Heart left ventricle (tissue), 13 donors: ENCODE data around the gene NINL.

ENCODE experiments used
- POLR2A ChIP-seq, 2 donors: fragments of 450-650 bp; IDR thresholded peaks; one replicate each; pipeline ENCODE4 v1.6.1; 2017; ENCODE audit warnings: antibody characterized with exemption in 2 of 2, mild to moderate bottlenecking in 2 of 2, moderate library complexity in 2 of 2
- TF ChIP-seq, protein P1 (sequence below), 12 donors: fragments of 200-600 bp; sonication (generic) in 4 of 12; IDR thresholded peaks; one replicate each; pipeline versions ENCODE4 v1.5.0 to v1.8.0; 2018 to 2022; ENCODE audit warnings: antibody characterized with exemption in 12 of 12, mild to moderate bottlenecking in 5 of 12
- donor health status: ischemic (EF 13 %, LVEDD 7.1; RV severe dilation, severe dysfunction).
- donor health status: DM: no; HTN: yes; CAD: no.
- donor health status: DM: no; HTN: no; CAD: no.
- donor health status: ischemic (EF 25% LVEDD 6.9; RV normal size, moderate dysfunction).
- donor health status: ischemic (EF 25% LVEDD 5.7; RV mildly dilated, moderate dysfunction).
- donor health status: ischemic (EF 35%, LVEDD 5.7; RV mildly dilated, moderate dysfunction).
- donor health status: nonischemic (EF 11% LVEDD 7.7; RV severe dilation, severe dysfunction).
- donor health status: DM: yes; HTN: yes; CAD: no.
- donor health status: PGD.
- donor health status: ischemic (EF 29% LVEDD 5.4; RV normal size, mild dysfunction).
- donor health status: nonischemic (EF 23%, LVEDD 6.1; RV moderate dilation, normal function).

DNA sequence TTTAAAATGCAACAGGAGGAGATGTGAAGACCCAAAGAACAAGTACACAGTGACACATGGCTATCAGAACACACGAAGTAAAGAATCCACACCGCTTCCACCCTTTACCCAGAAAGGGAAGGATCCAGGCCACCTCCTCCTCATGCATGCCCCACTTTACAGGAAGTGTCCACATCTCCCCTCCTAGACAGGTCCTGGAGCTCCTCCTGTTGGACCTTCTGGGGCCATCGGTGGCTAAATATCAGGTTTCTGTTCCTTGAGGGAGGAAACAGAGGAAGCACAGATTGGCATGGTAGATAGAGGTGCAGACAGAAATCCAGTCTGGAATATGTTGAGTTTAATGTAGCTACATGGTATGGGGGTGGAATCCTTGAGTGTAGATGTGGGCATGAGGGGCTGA is 10.9 kb downstream of the NINL start:
- TF ChIP-seq, protein P1, sequence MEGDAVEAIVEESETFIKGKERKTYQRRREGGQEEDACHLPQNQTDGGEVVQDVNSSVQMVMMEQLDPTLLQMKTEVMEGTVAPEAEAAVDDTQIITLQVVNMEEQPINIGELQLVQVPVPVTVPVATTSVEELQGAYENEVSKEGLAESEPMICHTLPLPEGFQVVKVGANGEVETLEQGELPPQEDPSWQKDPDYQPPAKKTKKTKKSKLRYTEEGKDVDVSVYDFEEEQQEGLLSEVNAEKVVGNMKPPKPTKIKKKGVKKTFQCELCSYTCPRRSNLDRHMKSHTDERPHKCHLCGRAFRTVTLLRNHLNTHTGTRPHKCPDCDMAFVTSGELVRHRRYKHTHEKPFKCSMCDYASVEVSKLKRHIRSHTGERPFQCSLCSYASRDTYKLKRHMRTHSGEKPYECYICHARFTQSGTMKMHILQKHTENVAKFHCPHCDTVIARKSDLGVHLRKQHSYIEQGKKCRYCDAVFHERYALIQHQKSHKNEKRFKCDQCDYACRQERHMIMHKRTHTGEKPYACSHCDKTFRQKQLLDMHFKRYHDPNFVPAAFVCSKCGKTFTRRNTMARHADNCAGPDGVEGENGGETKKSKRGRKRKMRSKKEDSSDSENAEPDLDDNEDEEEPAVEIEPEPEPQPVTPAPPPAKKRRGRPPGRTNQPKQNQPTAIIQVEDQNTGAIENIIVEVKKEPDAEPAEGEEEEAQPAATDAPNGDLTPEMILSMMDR (IDR thresholded peaks at IDR 0.05): no peak
- TF ChIP-seq POLR2A (IDR thresholded peaks at IDR 0.05): no peak
